ENCODE measurements around the gene NUP43.
"Not testable (repeated sequence)": the region's sequence is repeated elsewhere in the genome, so short reads cannot be mapped to it uniquely, and the experiment has no call there.

The NUP43 gene

DNA sequence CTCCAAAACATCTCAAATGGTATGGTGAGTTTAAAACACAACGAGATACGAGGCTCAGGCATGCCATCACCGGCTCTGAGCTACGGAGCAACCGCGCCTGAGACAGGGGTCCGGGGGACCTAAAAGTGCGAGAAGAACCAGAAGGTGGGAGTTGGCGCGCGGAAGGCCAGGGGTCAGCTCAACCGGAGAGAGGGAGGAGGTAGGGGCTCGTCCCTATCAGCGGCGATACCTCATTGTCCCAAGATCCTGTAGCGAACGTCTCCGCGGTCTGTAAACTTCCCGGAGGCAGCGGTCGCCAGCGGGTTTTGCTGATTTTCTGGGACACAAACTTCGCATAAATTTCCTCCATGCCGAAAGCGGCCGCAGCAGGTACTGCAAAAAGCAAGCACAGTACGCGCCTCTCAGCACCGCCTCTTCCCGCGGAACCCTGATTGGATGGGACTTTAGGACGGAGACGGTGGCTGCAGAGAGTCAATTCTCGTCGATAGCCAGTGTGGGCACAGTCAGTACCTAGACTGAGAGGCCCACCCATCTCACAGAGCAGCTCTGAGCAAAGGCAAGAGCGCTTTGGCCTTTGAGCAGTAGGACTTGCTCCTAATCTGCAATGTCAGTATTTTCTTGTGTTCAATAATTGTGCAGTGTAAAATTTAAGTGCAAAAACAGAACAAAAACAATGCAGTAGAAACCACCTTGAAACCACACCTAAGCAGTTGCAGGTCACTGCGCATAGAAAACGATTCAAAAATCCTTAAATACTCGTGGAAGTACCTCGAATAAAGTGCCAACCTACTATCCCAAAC, at the start of gene NUP43:
Gene NUP43, minus strand, starts transcription at position 383 of the 800 bp plus-strand sequence. Its CDS starts 34 bp downstream, at position 349.
- DNase-seq (ENCODE audit: low read depth in 3 of 3): peak; percentile 87 to 91 (median 88)

DNA sequence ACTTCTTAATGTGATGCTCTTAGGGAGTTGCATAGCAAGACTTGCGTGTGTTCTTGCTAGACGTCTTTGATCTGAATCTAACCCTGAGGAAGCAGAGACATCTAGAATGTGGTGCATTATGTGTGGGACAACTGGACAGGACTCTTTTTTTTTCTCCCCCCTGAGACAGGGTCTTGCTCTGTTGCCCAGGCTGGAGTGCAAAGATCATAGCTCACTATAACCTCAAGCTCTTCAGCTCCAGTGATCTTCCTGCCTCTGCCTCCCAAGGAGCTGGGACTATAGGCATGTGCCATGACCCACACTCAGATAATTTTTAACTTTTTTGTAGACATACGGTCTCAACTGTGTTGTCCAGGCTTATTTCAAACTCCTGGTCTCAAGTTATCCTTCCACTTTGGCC, 37.2 kb upstream of the NUP43 start:
- DNase-seq (ENCODE audit: low read depth in 3 of 3): no peak

DNA sequence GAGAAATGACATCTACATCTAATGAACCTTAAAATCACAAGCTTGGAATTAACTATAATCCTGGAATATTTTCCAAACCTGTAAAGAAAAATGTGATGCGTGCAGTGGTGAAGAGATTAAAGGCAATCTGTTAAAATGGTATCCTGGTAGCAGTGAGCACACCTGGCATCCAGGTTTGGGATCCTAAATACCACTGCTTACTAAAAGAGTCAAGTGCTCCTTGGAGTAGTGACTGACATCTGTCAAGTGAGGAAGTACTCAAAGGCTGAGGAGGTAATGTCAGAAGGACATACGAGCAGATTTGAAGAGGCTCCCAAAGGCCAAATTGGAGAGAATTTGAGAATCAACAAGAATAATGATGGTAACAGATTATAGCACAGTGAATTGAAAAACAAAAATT, 36.0 kb upstream of the NUP43 start:
- DNase-seq (ENCODE audit: low read depth in 3 of 3): no peak

GRCh38 chr6:149781715-149782114, 35.4 kb upstream of the NUP43 start:
- DNase-seq (ENCODE audit: low read depth in 3 of 3): no peak

GRCh38 chr6:149779644-149779963, 33.3 kb upstream of the NUP43 start:
- DNase-seq (ENCODE audit: low read depth in 3 of 3): no peak

DNA sequence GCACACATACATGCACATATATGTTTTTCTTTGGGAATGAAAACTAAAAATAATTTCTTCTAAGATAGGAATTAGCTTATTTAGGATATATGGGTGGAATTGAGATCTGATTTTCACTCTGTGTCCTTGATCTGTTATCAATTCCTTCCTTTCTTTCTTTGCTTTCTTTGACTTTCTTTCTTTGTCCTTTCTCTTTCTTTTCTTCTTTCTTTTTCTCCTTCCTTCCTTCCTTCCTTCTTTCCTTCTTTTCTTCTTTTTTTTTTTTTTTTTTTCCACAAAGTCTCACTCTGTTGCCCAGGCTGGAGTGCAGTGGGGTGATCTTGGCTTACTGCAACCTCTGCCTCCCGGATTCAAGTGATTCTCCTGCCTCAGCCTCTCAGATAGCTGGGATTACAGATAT, 31.3 kb upstream of the NUP43 start:
- no peak for DNase-seq (ENCODE audit: low read depth in 3 of 3)

DNA sequence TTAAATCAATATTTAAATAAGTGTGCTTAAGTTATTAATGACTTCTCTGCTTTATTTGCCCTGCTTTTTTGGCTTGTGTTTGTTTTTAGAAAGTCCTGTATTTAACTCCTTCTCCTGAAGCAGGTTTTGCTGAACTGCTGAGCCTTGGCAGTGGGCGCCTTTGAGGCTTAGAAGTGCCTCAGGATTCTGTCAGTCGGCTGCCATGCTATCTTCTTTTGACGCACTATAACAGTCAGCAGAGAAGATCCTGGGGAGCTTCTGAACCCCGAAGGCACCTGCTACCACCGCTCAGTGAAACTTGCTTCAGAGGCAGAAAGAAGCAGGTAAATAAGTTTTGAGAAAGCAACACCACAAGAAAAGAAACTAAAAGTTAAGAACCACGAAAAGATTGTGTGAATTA, 25.6 kb upstream of the NUP43 start:
- DNase-seq (ENCODE audit: low read depth in 3 of 3): no peak

DNA sequence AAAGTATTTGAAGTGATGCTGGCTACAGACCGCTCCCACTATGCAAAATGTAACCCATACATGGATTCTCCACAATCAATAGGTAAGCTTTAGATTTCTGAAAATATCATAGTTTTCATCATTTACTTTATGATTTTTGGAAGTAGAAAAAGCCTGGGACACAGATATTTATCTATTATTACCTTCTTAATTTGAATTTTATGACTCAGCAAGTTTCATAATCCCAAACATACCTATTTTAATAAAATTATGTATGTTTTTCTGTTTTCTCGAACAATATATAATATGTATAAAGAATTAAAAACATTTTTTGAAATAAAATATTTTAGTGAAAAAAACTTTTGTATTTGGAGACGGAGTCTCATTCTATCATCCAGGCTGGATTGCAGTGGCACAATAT, 24.9 kb upstream of the NUP43 start:
- no peak for DNase-seq (ENCODE audit: low read depth in 3 of 3)

- DNase-seq (ENCODE audit: low read depth in 3 of 3): no peak
Observed at GRCh38 chr6:149769676-149770075, 23.3 kb upstream of the NUP43 start.

GRCh38 chr6:149766156-149766769, 19.9 kb upstream of the NUP43 start:
- no peak for DNase-seq (ENCODE audit: low read depth in 3 of 3)

DNA sequence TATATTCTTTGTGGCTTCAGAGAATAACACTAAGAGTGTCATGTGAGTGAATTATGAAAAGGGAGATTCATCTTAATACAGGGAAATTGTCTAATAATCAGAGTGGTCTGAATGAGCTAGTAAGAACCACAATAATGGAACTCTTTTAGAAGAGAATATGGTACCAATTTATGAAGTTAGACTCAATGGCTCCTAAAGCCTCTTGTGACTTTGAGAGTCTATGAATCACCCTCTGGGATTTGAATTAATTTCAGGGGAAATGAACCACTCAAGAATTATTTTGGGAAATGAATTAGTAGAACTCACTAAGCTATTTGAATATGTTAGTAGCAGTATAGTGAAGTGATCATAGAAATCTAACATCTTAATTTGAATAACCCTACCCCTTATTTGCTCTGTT, 17.5 kb upstream of the NUP43 start:
- DNase-seq (ENCODE audit: low read depth in 3 of 3): no peak

- no peak for DNase-seq (ENCODE audit: low read depth in 3 of 3)
Observed at GRCh38 chr6:149761438-149761837, 15.1 kb upstream of the NUP43 start.

DNA sequence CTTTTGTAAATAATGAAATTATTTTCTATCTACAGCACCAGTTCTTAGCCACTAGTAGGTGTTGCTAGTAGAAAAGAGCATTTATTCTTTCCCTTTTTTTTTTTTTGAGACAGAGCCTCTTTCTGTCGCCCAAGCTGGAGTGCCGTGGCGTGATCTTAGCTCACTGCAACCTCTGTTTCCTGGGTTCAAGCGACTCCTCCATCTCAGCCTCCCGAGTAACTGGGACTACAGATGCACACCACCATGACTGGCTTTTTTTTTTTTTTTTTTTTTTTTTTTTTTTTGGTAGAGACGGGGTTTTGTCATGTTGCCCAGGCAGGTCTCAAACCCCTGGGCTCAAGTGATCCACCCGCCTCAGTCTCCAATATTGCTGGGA, 9.9 kb upstream of the NUP43 start:
- DNase-seq (ENCODE audit: low read depth in 3 of 3): no peak

- DNase-seq (ENCODE audit: low read depth in 3 of 3): no peak
Observed at GRCh38 chr6:149755300-149756260, 9.3 kb upstream of the NUP43 start.

GRCh38 chr6:149754548-149754947, 8.2 kb upstream of the NUP43 start:
- DNase-seq (ENCODE audit: low read depth in 3 of 3): no peak

- not testable (repeated sequence) for DNase-seq (ENCODE audit: low read depth in 3 of 3)
Observed at GRCh38 chr6:149753374-149753637, 7.0 kb upstream of the NUP43 start.

DNA sequence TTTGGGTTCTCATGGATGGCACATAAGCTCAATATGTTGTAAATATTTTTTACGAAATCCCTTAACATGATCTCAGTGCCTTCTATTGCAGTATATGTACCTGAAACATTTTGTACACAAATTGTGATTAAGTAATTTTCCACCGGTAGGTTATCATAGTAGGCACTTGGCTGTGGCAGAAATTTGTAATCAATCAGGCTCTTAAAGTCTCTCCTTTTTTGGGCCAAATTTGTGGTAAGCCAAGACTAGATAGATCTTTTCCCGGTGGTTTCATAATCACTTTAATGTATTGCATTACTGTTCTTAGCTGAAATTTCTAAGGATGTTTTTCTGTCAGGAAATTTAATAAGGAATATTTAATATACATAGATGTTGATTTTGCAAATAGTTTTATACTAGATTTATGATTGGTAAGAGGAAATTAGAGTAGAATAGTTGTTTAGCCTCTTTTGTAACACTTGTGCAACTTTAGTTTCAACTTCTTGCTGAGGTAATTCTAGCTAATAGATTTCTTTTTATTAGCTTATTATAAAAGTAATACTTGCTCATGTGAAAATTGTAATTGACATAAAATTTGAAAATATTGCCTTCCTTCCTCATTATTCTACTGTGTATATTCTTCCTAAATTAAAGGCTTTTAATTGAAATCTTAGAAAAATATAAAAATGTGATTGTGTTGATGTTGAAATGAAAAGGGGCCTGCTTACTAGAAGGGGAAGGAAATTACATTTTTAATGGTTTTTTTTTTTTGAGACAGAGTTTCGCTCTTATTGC, 6.5 kb upstream of the NUP43 start:
- no peak for DNase-seq (ENCODE audit: low read depth in 3 of 3)

GRCh38 chr6:149751920-149752319, 5.6 kb upstream of the NUP43 start:
- not testable (repeated sequence) for DNase-seq (ENCODE audit: low read depth in 3 of 3)

DNA sequence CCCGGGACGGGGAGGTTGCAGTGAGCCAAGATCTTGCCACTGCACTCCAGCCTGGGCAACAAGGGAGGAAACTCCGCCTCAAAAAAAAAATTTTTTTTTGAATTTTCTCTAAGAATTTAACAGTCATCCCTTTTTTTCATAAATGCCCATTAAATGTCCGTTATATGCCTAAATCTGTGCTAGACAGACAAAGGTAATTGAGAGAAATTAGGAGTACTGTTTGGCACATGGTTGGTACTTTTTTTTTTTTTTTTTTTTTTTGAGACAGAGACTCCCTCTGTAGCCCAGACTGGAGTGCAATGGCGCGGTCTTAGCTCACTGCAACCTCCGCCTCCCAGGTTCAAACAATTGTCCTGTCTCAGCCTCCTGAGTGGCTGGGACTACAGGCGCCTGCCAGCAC, 4.9 kb upstream of the NUP43 start:
- no peak for DNase-seq (ENCODE audit: low read depth in 3 of 3)

DNA sequence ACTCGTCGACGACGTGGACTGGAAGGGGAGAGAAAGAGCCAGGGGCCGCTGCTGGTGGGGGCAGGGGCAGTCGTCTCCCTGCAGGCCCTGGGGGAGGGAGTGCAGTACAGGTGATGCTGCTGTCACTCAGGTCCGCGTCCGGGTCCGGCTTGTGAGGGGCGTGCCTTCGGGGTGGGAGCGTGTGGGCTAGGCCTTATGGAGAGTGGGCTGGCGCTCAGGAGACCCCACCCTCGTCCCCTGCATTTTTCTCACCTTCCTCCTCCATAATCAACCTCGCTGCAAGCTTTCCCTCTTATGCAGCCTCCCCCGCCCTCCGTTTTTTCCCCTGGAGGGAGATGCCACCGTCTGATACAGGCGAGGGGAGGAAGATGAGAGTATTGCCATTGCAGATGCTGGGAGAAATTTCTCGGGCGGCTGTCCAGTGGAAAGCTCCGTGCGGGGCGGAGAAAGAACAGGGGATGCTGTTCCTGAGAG, 3.8 kb upstream of the NUP43 start:
- peak; percentile 47 to 51 (median 48) for DNase-seq (ENCODE audit: low read depth in 3 of 3)

GRCh38 chr6:149749594-149750135, 3.3 kb upstream of the NUP43 start, which contains the start of gene PCMT1:
Gene PCMT1 (plus strand): TSS chr6:149749741. CDS start chr6:149749902, 161 bp downstream.
- peak; percentile 82 to 83 (median 82) for DNase-seq (ENCODE audit: low read depth in 3 of 3)

Data from stimulated activated CD4-positive, alpha-beta T cell treated with anti-CD3 and anti-CD28 coated beads, TNF-alpha, amount 100 ng/mL, for 48 hours (primary cell).